Posterior vena cava (tissue), 2 donors: ENCODE measurements around the gene CIAO3. TPM values are rescaled to one million over a fixed set of nuclear protein-coding genes. Genes with fewer than 3 reads are reported as not detected.
"Not testable (repeated sequence)": the region's sequence is repeated elsewhere in the genome, so short reads cannot be mapped to it uniquely, and the experiment has no call there.

ENCODE experiments used
- DNase-seq: peaks from one replicate; pipeline ENCODE4 v3.0.0-alpha.2; 2020; ENCODE audit warnings: low spot score
- intact Hi-C, 2 donors: fragments of 100-400 bp; cut with DNase I; formaldehyde crosslinking; loops; one replicate each; pipeline versions ENCODE4 v1.14.1 to v1.14.2; 2022 to 2023
- total RNA-seq, 2 donors: library from RNA; stranded (reverse); fragmentation: NEBNext Ultra II Directional; extraction: Animal tissue kit (Norgen Biotek cat#: 25700); gene quantifications; one replicate each; pipeline ENCODE4 v1.2.1, GENCODE V29; 2021
- donor health status: DM: yes; HTN: yes; CAD: no.
- donor health status: DM: yes; HTN: yes; CAD: no.

CIAO3 gene
- total RNA-seq, 2 donors from 2014 or later, result 18.2 to 18.6 TPM

GRCh38 chr16:763369-764183 is 22.8 kb upstream of the CIAO3 start:
- intact Hi-C loops, result loop anchor here in 1 of 2 donors (1.0 to 5.0 kb wide), 2 partner anchors 456 to 1569 kb away; no protein-coding TSS in a partner anchor
- no peak for DNase-seq

- intact Hi-C loops, result loop anchor here in 1 of 2 donors (5.0 kb wide), 1 partner anchor 1570 kb away; no protein-coding TSS in a partner anchor
- DNase-seq, result no peak
These were observed 21.9 kb upstream of the CIAO3 start for GRCh38 chr16:762595-763268.

GRCh38 chr16:761625-762513 is 21.1 kb upstream of the CIAO3 start:
- intact Hi-C loops, result loop anchor here in 1 of 2 donors (5.0 kb wide), 1 partner anchor 1570 kb away; no protein-coding TSS in a partner anchor
- DNase-seq, result no peak

GRCh38 chr16:760545-761343 is 19.9 kb upstream of the CIAO3 start, which contains the start of gene MSLN:
Gene MSLN (plus strand): TSS chr16:760734. CDS start chr16:762681, 1,947 bp downstream.
- intact Hi-C loops, result loop anchor here in 1 of 2 donors (5.0 kb wide), 1 partner anchor 1572 kb away; no protein-coding TSS in a partner anchor
- no peak for DNase-seq

- intact Hi-C loops, result loop anchor here in 1 of 2 donors (5.0 kb wide), 1 partner anchor 1572 kb away; no protein-coding TSS in a partner anchor
- DNase-seq, result no peak
These were observed 19.3 kb upstream of the CIAO3 start for GRCh38 chr16:760065-760464.

- intact Hi-C loops, result no loop called here
- no peak for DNase-seq
These were observed 18.5 kb upstream of the CIAO3 start for GRCh38 chr16:759110-759910.

- DNase-seq, result no peak
- intact Hi-C loops, result no loop called here
These were observed 15.6 kb upstream of the CIAO3 start for GRCh38 chr16:756428-756827.

- DNase-seq, result no peak
- intact Hi-C loops, result no loop called here
These were observed 13.9 kb upstream of the CIAO3 start for GRCh38 chr16:754656-755055.

GRCh38 chr16:754121-754607 is 13.4 kb upstream of the CIAO3 start:
- intact Hi-C loops, DNase-seq: not testable (repeated sequence)

GRCh38 chr16:752007-752312 is 11.2 kb upstream of the CIAO3 start:
- no peak for DNase-seq
- intact Hi-C loops, result no loop called here

GRCh38 chr16:751152-752006 is 10.6 kb upstream of the CIAO3 start:
- no peak for DNase-seq
- intact Hi-C loops, result no loop called here

- no peak for DNase-seq
- intact Hi-C loops, result no loop called here
These were observed 9.7 kb upstream of the CIAO3 start for GRCh38 chr16:750485-750884.

GRCh38 chr16:749010-749409 is 8.2 kb upstream of the CIAO3 start:
- DNase-seq, result no peak

GRCh38 chr16:747978-748746 is 7.4 kb upstream of the CIAO3 start:
- no peak for DNase-seq
- intact Hi-C loops, result no loop called here

More at GRCh38 chr16:749010-749409, 8.2 kb upstream of the CIAO3 start:
- intact Hi-C loops, result no loop called here

- intact Hi-C loops, result no loop called here
- DNase-seq, result no peak
These were observed 5.8 kb upstream of the CIAO3 start for GRCh38 chr16:746637-747036.

- intact Hi-C loops, result no loop called here
- no peak for DNase-seq
These were observed 4.9 kb upstream of the CIAO3 start for GRCh38 chr16:745739-746138.
